Heart right ventricle (tissue), 16 donors: ENCODE data around the gene ZMYND19. TPM values are rescaled to one million over a fixed set of nuclear protein-coding genes. Genes with fewer than 3 reads are reported as not detected.
A peak's percentile ranks its signal among the peaks of the same experiment; 100 is the strongest.
"Not testable (repeated sequence)": the region's sequence is repeated elsewhere in the genome, so short reads cannot be mapped to it uniquely, and the experiment has no call there.

Experiments used
- ATAC-seq, 8 donors: fragments of 200-7000 bp; cut with Tn5 transposase; one replicate each; pipeline ENCODE4 v1.9.1; 2020; ENCODE audit warnings: mild to moderate bottlenecking in 8 of 8, moderate library complexity in 8 of 8, moderate number of reproducible peaks in 1 of 8
- DNase-seq, 2 donors: peaks; one replicate each; pipeline ENCODE4 v3.0.0-alpha.2; 2020
- H3K27ac ChIP-seq, 10 donors: fragments of 200-600 bp; sonication (generic) in 2 of 10; one replicate each; pipeline versions ENCODE4 v1.5.0 to v1.8.0; 2020 to 2022; ENCODE audit warnings: mild to moderate bottlenecking in 3 of 10
- H3K27me3 ChIP-seq, 7 donors: fragments of 200-600 bp; one replicate each; pipeline ENCODE4 v1.8.0; 2021 to 2022; ENCODE audit warnings: mild to moderate bottlenecking in 2 of 7
- H3K36me3 ChIP-seq, 9 donors: fragments of 200-600 bp; sonication (generic) in 1 of 9; one replicate each; pipeline versions ENCODE4 v1.5.0 to v1.8.0; 2020 to 2022; ENCODE audit warnings: mild to moderate bottlenecking in 2 of 9
- H3K4me1 ChIP-seq, 9 donors: fragments of 200-600 bp; sonication (generic) in 1 of 9; one replicate each; pipeline versions ENCODE4 v1.5.0 to v1.8.0; 2020 to 2022; ENCODE audit warnings: mild to moderate bottlenecking in 4 of 9
- H3K4me3 ChIP-seq, 10 donors: fragments of 200-600 bp; sonication (generic) in 2 of 10; one replicate each; pipeline versions ENCODE4 v1.5.0 to v1.8.0; 2020 to 2022; ENCODE audit warnings: mild to moderate bottlenecking in 7 of 10, moderate library complexity in 2 of 10
- H3K9me3 ChIP-seq, 11 donors: fragments of 200-600 bp in 10 of 11; sonication (generic) in 2 of 11; one replicate each; pipeline versions ENCODE4 v1.5.0 to v1.8.0; 2013 to 2022; ENCODE audit warnings: mild to moderate bottlenecking in 2 of 11, control low read depth in 1 of 11, moderate library complexity in 1 of 11
- WGBS, 2 donors: extraction: QIAGEN DNeasy Blood & Tissue Kit; methylation state at CpG; one replicate each; pipeline ENCODE4 v1.1.7; 2013; ENCODE audit warnings: inconsistent platforms in 1 of 2; 5-methylcytosine and 5-hydroxymethylcytosine counted together
- intact Hi-C, 10 donors: fragments of 100-400 bp; cut with DNase I; formaldehyde crosslinking; loops; one replicate each; pipeline versions ENCODE4 v1.11.1 to v1.14.2; 2022
- polyA plus RNA-seq, 2 donors: library from polyadenylated mRNA; stranded (reverse); fragments of 200-250 nt; gene quantifications; one replicate each; pipeline ENCODE4 v1.2.3, GENCODE V29; 2013
- total RNA-seq, 10 donors: library from RNA; stranded (reverse); fragmentation: NEBNext Ultra II Directional in 3 of 10; extraction: Animal tissue kit (Norgen Biotek cat#: 25700) in 3 of 10; gene quantifications; one replicate each; pipeline versions ENCODE4 v1.2.1 to v1.2.4, GENCODE V29; 2021 to 2023
- TF ChIP-seq, protein P1 (sequence below), 9 donors: fragments of 200-600 bp; sonication (generic) in 2 of 9; IDR thresholded peaks; one replicate each; pipeline versions ENCODE4 v1.5.0 to v1.8.0; 2021 to 2022; ENCODE audit warnings: antibody characterized with exemption in 9 of 9, mild to moderate bottlenecking in 5 of 9, moderate library complexity in 1 of 9
- donor health status: Arrhythmogenic right ventricular cardiomyopathy.
- donor health status: ischemic (EF 13 %, LVEDD 7.1; RV severe dilation, severe dysfunction).
- donor health status: healthy with polysubstance abuse.
- donor health status: DM: no; HTN: yes; CAD: no.
- donor health status: DM: no; HTN: no; CAD: no.
- donor health status: ischemic (EF 25% LVEDD 6.9; RV normal size, moderate dysfunction).
- donor health status: ischemic (EF 25% LVEDD 5.7; RV mildly dilated, moderate dysfunction).
- donor health status: healthy.
- donor health status: DM: yes; HTN: yes; CAD: no.
- donor health status: Ischemic cardiomyopathy.
- donor health status: ischemic (EF 35%, LVEDD 5.7; RV mildly dilated, moderate dysfunction).
- donor health status: nonischemic (EF 11% LVEDD 7.7; RV severe dilation, severe dysfunction).
- donor health status: DM: yes; HTN: yes; CAD: no.
- donor health status: PGD.
- donor health status: ischemic (EF 29% LVEDD 5.4; RV normal size, mild dysfunction).
- donor health status: nonischemic (EF 23%, LVEDD 6.1; RV moderate dilation, normal function).

ZMYND19 gene
- total and polyA plus RNA-seq, 12 donors: 8.0 to 22.3 (median 9.2) TPM

DNA sequence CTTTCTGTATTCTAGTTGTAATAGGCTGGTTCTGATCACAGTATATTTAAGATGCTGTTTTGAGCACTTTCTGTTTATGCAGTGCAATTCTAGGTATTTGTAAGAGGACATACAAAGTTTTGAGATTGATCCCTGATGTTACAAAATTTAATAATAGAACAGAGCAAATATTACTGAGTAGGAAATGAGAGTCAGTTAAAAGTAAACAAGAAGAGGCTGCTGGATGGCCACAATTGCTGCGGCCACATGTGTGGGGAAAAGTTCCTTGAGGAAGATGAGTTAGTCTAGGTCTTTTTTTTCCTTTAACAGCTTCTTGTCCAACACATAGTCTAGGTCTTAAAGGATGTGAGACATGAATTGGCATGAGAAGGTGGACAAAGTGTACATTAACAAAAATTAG is 39.8 kb upstream of the ZMYND19 start:
- TF ChIP-seq, protein P1, sequence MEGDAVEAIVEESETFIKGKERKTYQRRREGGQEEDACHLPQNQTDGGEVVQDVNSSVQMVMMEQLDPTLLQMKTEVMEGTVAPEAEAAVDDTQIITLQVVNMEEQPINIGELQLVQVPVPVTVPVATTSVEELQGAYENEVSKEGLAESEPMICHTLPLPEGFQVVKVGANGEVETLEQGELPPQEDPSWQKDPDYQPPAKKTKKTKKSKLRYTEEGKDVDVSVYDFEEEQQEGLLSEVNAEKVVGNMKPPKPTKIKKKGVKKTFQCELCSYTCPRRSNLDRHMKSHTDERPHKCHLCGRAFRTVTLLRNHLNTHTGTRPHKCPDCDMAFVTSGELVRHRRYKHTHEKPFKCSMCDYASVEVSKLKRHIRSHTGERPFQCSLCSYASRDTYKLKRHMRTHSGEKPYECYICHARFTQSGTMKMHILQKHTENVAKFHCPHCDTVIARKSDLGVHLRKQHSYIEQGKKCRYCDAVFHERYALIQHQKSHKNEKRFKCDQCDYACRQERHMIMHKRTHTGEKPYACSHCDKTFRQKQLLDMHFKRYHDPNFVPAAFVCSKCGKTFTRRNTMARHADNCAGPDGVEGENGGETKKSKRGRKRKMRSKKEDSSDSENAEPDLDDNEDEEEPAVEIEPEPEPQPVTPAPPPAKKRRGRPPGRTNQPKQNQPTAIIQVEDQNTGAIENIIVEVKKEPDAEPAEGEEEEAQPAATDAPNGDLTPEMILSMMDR (IDR thresholded peaks at IDR 0.05): no peak
- Histone ChIP-seq H3K4me3 (no peak overlapping the region), H3K36me3 (no peaks in the 10 kb centered on the region), H3K9me3 (no peaks in the 10 kb centered on the region), H3K4me1 (peaks cover 9 to 71% (median 47%) of the 10 kb centered on the region in 9 donors), H3K27me3 (no peaks in the 10 kb centered on the region), H3K27ac (no peak overlapping the region)
- intact Hi-C loops: no loop called here
- no peak for DNase-seq
- WGBS, 2 donors: 71 to 76% methylated on average over 1 of the region's 1 CpG
- no peak for ATAC-seq

DNA sequence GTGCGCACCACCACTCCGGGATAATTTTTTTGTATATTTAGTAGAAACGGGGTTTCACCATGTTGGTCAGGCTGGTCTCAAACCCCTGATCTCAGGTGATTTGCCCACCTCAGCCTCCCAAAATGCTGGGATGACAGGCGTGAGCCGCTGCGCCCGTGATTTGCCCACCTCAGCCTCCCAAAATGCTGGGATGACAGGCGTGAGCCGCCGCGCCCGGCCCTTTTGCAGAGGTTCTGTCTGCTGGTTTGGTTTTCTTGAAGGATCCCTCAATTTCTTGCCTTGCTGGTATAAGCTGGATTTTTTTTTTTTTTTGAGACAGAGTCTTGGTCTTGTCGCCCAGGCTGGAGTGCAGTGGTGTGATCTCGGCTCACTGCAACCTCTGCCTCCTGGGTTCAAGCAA is 37.1 kb upstream of the ZMYND19 start:
- intact Hi-C loops, H3K4me3 ChIP-seq, ATAC-seq, DNase-seq, H3K27ac ChIP-seq, H3K9me3 ChIP-seq, H3K27me3 ChIP-seq, H3K36me3 ChIP-seq: not testable (repeated sequence)
- H3K4me1 ChIP-seq: peaks cover 6 to 65% (median 42%) of the 10 kb centered on the region in 9 donors
- 97 to 98% methylated on average over 14 of the region's 14 CpGs for WGBS, 2 donors

DNA sequence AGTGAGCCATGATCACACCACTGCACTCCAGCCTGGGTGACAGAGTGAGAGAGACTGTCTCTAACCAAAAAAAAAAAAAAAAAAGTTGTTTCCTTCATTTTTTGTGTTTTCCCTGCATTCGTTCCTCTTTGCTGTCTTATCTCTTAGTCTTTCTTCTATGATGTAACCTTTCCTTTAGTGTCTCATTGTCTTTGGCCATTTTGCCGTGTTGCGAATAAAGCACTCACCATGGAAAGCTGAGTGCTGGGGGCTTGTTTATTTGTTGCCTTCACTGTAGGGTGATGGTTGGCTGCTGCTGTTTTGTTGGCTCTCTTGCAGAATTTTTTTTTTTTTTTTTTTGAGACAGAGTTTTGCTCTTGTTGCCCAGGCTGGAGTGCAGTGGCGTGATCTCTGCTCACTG is 36.2 kb upstream of the ZMYND19 start:
- intact Hi-C loops: no loop called here
- H3K27ac ChIP-seq: no peak overlapping the region
- H3K27me3 ChIP-seq: no peaks in the 10 kb centered on the region
- TF ChIP-seq, protein P1 (IDR thresholded peaks at IDR 0.05): no peak
- no peak for ATAC-seq
- no peak overlapping the region for H3K4me3 ChIP-seq
- H3K36me3 ChIP-seq: peaks cover 0 to 8% (median 0%) of the 10 kb centered on the region in 9 donors
- H3K4me1 ChIP-seq: peaks cover 6 to 59% (median 40%) of the 10 kb centered on the region in 9 donors
- DNase-seq: no peak
- WGBS, 2 donors: 76 to 80% methylated on average over 4 of the region's 4 CpGs
- no peaks in the 10 kb centered on the region for H3K9me3 ChIP-seq

DNA sequence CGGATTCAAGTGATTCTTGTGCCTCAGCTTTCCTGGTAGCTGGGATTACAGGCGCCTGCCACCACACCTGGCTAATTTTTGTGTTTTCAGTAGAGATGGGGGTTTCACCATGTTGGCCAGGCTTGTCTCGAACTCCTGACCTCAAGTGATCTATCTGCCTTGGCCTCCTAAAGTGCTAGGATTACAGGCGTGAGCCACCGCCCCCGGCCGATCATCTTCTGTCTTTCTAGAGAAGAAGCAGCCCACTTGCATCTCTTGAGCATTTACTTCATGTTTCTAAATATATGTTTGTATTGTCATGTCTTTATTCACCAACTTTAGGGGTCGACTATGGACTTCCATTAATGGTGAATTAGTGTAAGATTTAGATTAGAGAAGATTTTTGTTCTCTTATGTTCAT is 31.9 kb upstream of the ZMYND19 start:
- peaks cover 17 to 62% (median 43%) of the 10 kb centered on the region in 9 donors for H3K4me1 ChIP-seq
- WGBS, 2 donors: 87 to 88% methylated on average over 8 of the region's 8 CpGs
- ATAC-seq, H3K9me3 ChIP-seq, H3K27me3 ChIP-seq, DNase-seq, H3K27ac ChIP-seq, H3K4me3 ChIP-seq, H3K36me3 ChIP-seq, intact Hi-C loops: not testable (repeated sequence)

DNA sequence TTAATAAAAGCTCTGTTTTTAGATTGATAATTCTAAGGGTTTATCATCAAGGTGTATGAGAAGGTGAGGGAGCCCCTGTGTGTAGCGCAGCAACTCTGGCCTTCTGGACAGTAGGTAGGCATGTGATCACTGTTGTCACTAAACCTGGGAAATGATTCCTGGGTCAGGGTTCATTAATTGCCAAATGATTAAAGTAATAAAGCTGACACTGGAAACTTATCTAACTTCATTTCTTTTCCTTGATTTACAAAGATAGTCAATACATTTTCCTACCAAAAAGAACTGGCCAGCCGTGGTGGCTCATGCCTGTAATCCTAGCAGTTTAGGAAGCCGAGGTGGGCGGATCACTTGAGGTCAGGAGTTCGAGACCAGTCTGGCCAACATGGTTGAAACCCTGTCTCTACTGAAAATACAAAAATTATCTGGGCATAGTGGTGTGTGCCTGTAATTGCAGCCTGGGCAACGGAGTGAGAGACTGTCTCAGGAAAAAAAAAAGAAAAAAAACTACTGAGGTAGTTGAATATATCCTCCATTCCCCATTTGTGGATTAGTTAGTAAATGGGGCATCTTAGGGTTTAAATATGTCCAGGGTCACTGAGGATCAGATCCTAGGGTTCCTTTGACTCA is 30.9 kb upstream of the ZMYND19 start:
- Histone ChIP-seq H3K4me3 (no peak overlapping the region), H3K27me3 (no peaks in the 10 kb centered on the region), H3K36me3 (peaks cover 0 to 16% (median 3%) of the 10 kb centered on the region in 9 donors), H3K9me3 (no peaks in the 10 kb centered on the region), H3K4me1 (peaks cover 17 to 64% (median 50%) of the 10 kb centered on the region in 9 donors), H3K27ac (no peak overlapping the region)
- intact Hi-C loops: no loop called here
- ATAC-seq: no peak
- TF ChIP-seq, protein P1 (IDR thresholded peaks at IDR 0.05): peak in 5 of 9 donors; percentile 8 to 43 (median 31)
- 57 to 62% methylated on average over 6 of the region's 6 CpGs for WGBS, 2 donors
- DNase-seq: no peak
